Smooth muscle cell (in vitro differentiated cells): Measurements from ENCODE around the gene DDIT4. TPM values are rescaled to one million over a fixed set of nuclear protein-coding genes. Genes with fewer than 3 reads are reported as not detected.
"Not testable (repeated sequence)": the region's sequence is repeated elsewhere in the genome, so short reads cannot be mapped to it uniquely, and the experiment has no call there.

Experiments
- DNase-seq: peaks from one replicate; lab custom pipeline; 2025; ENCODE audit not compliant: unreplicated experiment; lab: John Stamatoyannopoulos, UW
- H2AFZ ChIP-seq: fragments of 200-600 bp; sonication (generic); 2 replicates; pipeline ENCODE4 v1.6.0; 2016; ENCODE audit warnings: antibody characterized with exemption, low read depth, mild to moderate bottlenecking
- H3F3A ChIP-seq: fragments of 200-600 bp; sonication (generic); 2 replicates; pipeline ENCODE4 v1.6.0; 2017; ENCODE audit warnings: antibody characterized with exemption, low read depth
- H3K27ac ChIP-seq: fragments of 200-600 bp; sonication (generic); 2 replicates; pipeline ENCODE4 v1.5.1; 2016; ENCODE audit warnings: low read depth, mild to moderate bottlenecking
- H3K27me3 ChIP-seq: fragments of 200-600 bp; sonication (generic); 2 replicates; pipeline ENCODE4 v1.6.1; 2016; ENCODE audit warnings: low read depth, mild to moderate bottlenecking
- H3K36me3 ChIP-seq: fragments of 200-600 bp; sonication (generic); 2 replicates; pipeline ENCODE4 v1.5.1; 2016; ENCODE audit warnings: low read depth
- H3K4me1 ChIP-seq: fragments of 200-600 bp; sonication (generic); 2 replicates; pipeline ENCODE4 v1.5.1; 2016; ENCODE audit warnings: low read depth
- H3K4me2 ChIP-seq: fragments of 200-600 bp; sonication (generic); 2 replicates; pipeline ENCODE4 v1.6.0; 2016; ENCODE audit warnings: mild to moderate bottlenecking
- H3K4me3 ChIP-seq: fragments of 200-600 bp; sonication (generic); 2 replicates; pipeline ENCODE4 v1.5.1; 2016; ENCODE audit warnings: mild to moderate bottlenecking
- H3K79me2 ChIP-seq: fragments of 200-600 bp; sonication (generic); 2 replicates; pipeline ENCODE4 v1.6.0; 2016; ENCODE audit warnings: low read depth, mild to moderate bottlenecking
- H3K9ac ChIP-seq: fragments of 200-600 bp; sonication (generic); 2 replicates; pipeline ENCODE4 v1.6.0; 2016; ENCODE audit warnings: low read depth
- H3K9me3 ChIP-seq: fragments of 200-600 bp; sonication (generic); replicated peaks from 2 replicates; pipeline ENCODE4 v1.5.1; 2016; ENCODE audit warnings: low read depth
- H4K20me1 ChIP-seq: fragments of 200-600 bp; sonication (generic); 2 replicates; pipeline ENCODE4 v1.6.0; 2016; ENCODE audit warnings: low read depth
- WGBS: methylation state at CpG from one replicate; pipeline ENCODE4 v1.1.7; 2016; ENCODE audit warnings: low lambda C conversion rate; 5-methylcytosine and 5-hydroxymethylcytosine counted together
- polyA plus RNA-seq: library from polyadenylated mRNA; unstranded; fragments of >200 nt; fragmentation: Nextera tagmentation; extraction: Ambion mirVana; gene quantifications from 2 replicates; pipeline ENCODE4 v1.2.1, GENCODE V29; 2016
- total RNA-seq: library from RNA; depleted of rRNA; stranded (reverse); fragments of >200 nt; gene quantifications from 2 replicates; pipeline ENCODE4 v1.2.3, GENCODE V29; 2014
- TF ChIP-seq, protein P1 (sequence below): fragments of 200-600 bp; sonication (generic); IDR thresholded peaks from 2 replicates; pipeline ENCODE4 v1.5.1; 2017; ENCODE audit warnings: borderline replicate concordance, mild to moderate bottlenecking, antibody characterized with exemption; ENCODE audit not compliant: insufficient read depth, poor library complexity, severe bottlenecking

DDIT4 gene, protein sequence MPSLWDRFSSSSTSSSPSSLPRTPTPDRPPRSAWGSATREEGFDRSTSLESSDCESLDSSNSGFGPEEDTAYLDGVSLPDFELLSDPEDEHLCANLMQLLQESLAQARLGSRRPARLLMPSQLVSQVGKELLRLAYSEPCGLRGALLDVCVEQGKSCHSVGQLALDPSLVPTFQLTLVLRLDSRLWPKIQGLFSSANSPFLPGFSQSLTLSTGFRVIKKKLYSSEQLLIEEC
- total RNA-seq, result 161 and 198 TPM in 2 replicates
- 248 and 299 TPM in 2 replicates for polyA plus RNA-seq

DNA sequence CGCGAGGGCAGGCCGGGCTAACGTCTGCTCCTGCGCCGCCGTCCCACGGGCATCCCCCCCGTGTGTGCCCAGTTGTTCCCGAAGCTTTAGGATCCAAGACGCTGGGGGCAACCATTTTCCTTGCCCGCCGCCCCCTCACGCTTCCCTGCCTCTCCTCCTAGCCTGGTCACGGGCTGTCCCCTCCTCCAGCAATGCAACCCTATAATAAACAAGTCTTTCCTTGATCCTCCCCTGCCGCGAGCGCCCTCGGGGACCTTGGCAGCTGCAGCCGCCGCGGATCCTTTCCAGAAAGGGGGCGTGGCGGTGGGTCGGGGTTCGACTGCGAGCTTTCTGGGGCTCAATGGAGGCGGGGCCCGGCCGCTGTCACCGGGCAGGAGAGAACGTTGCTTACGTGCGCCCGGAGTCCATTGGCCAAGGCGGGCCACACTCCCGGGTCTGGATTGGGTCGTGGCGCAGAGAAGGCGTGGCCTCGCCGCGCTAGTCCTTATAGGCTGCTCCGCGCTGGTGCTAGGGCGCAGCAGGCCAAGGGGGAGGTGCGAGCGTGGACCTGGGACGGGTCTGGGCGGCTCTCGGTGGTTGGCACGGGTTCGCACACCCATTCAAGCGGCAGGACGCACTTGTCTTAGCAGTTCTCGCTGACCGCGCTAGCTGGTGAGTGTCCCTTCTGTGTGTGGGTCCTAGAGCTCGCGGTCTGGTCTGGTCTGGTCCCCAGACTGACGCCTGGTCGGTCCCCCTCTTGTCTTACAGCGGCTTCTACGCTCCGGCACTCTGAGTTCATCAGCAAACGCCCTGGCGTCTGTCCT lies at the start of gene DDIT4:
Gene DDIT4 (plus strand): TSS at position 515 of the 803 bp plus-strand sequence. CDS start 293 bp downstream, outside the sequence.
- H3K4me2 ChIP-seq, result peak within 1 kb of the TSS; percentile 89
- peak within 1 kb of the TSS; percentile 85 for H3K9ac ChIP-seq
- no peaks in the 10 kb centered on the region for H3K36me3 ChIP-seq
- H3K4me3 ChIP-seq, result peak within 1 kb of the TSS; percentile 93
- no peaks in the 10 kb centered on the region for H3K27me3 ChIP-seq
- peaks cover 53% of the 10 kb centered on the region for H3F3A ChIP-seq
- H3K79me2 ChIP-seq, result peaks cover 28% of the 10 kb centered on the region
- TF ChIP-seq, protein P1, sequence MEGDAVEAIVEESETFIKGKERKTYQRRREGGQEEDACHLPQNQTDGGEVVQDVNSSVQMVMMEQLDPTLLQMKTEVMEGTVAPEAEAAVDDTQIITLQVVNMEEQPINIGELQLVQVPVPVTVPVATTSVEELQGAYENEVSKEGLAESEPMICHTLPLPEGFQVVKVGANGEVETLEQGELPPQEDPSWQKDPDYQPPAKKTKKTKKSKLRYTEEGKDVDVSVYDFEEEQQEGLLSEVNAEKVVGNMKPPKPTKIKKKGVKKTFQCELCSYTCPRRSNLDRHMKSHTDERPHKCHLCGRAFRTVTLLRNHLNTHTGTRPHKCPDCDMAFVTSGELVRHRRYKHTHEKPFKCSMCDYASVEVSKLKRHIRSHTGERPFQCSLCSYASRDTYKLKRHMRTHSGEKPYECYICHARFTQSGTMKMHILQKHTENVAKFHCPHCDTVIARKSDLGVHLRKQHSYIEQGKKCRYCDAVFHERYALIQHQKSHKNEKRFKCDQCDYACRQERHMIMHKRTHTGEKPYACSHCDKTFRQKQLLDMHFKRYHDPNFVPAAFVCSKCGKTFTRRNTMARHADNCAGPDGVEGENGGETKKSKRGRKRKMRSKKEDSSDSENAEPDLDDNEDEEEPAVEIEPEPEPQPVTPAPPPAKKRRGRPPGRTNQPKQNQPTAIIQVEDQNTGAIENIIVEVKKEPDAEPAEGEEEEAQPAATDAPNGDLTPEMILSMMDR, result no peak
- no peaks in the 10 kb centered on the region for H3K9me3 ChIP-seq
- WGBS, result under 1% methylated on average over 65 of the region's 67 CpGs
- no peak within 1 kb of the TSS for H2AFZ ChIP-seq
- peaks cover 32% of the 10 kb centered on the region for H4K20me1 ChIP-seq
- peak within 1 kb of the TSS; percentile 82 for H3K27ac ChIP-seq
- peak; percentile 96 for DNase-seq
- peaks cover 24% of the 10 kb centered on the region for H3K4me1 ChIP-seq

DNA sequence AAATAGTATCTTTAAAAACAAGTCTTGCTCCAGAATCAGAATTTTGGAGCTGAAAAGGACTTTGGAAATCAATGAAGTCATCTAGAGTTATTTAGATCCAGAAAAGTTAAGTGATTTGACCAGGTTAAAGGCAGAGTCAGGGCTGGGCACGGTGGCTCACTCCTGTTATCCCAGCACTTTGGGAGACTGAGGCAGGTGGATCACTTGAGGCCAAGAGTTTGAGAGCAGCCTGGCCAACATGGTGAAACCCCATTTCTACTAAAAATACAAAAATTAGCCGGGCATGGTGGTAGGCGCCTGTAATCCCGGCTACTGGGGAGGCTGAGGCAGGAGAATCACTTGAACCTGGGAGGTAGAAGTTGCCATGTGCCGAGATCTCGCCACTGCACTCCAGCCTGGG lies 49.5 kb upstream of the DDIT4 start:
- H4K20me1 ChIP-seq, H2AFZ ChIP-seq, H3F3A ChIP-seq, H3K27ac ChIP-seq, DNase-seq, H3K36me3 ChIP-seq, H3K4me3 ChIP-seq, H3K9ac ChIP-seq, H3K4me2 ChIP-seq, H3K27me3 ChIP-seq, H3K4me1 ChIP-seq, H3K9me3 ChIP-seq: not testable (repeated sequence)
- peaks cover 46% of the 10 kb centered on the region for H3K79me2 ChIP-seq
- WGBS, result 97% methylated on average over 6 of the region's 6 CpGs

DNA sequence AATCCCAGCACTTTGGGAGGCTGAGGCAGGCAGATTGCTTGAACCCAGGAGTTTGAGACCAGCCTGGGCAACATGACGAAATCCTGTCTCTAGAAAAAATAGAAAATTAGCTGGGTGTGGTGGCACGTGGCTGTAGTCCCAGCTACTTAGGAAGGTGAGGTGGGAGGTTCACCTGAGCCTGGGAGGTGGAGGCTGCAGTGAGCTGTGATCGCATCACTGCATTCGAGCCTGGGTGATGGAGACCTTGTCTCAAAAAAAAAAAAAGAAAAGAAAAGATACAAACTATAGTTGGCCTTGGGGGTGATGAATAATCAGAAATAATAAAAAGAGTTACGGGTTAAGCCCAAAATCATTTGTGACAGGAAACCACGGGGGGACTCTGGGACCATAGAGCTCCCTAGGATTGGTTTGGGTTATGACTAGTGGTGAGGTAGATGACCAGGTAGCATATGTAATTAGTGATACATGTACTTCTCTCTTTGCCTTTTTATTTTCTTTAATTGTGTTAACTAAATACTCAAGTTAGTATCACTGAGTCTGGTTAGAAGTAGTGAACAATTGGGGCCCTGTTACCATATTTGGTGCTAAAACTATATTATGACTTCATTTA lies 47.2 kb upstream of the DDIT4 start:
- no peak for DNase-seq
- Histone ChIP-seq H4K20me1 (no peaks in the 10 kb centered on the region), H3K9ac (no peak overlapping the region), H3K27ac (no peak overlapping the region), H2AFZ (no peak overlapping the region), H3K36me3 (no peaks in the 10 kb centered on the region), H3K9me3 (no peaks in the 10 kb centered on the region), H3K79me2 (peaks cover 59% of the 10 kb centered on the region), H3K27me3 (no peaks in the 10 kb centered on the region), H3F3A (no peaks in the 10 kb centered on the region), H3K4me3 (no peak overlapping the region), H3K4me2 (no peak overlapping the region), H3K4me1 (no peaks in the 10 kb centered on the region)
- TF ChIP-seq, protein P1, result no peak
- 95% methylated on average over 6 of the region's 6 CpGs for WGBS

DNA sequence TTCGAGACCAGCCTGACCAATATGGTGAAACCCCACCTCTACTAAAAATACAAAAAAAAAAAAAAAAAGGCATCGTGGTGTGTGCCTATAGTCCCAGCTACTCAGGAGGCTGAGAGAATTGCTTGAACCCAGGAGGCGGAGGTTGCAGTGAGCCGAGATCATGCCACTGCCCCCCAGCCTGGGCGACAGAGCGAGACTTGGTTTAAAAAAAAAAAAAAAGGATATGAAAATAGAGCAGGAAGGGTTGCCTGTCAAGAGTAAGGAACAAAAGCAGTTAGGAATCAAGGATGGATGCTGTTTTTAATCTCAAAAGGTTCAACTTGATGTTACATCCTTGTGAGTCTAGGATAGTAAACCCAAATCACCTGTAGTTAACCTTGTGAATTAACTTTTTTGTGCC lies 45.9 kb upstream of the DDIT4 start:
- Histone ChIP-seq H2AFZ (no peak overlapping the region), H3K4me2 (no peak overlapping the region), H3K9me3 (no peaks in the 10 kb centered on the region), H3K9ac (no peak overlapping the region), H3K79me2 (peaks cover 59% of the 10 kb centered on the region), H3F3A (no peaks in the 10 kb centered on the region), H3K4me1 (no peaks in the 10 kb centered on the region), H3K36me3 (peaks cover under 1% of the 10 kb centered on the region), H3K27ac (no peak overlapping the region), H3K27me3 (no peaks in the 10 kb centered on the region), H4K20me1 (no peaks in the 10 kb centered on the region), H3K4me3 (no peak overlapping the region)
- DNase-seq, result no peak
- 92% methylated on average over 6 of the region's 6 CpGs for WGBS
- TF ChIP-seq, protein P1, result no peak
